Stimulated activated CD4-positive, alpha-beta T cell treated with anti-CD3 and anti-CD28 coated beads, Interleukin-4, amount 100 ng/mL, for 24 hours (primary cell): ENCODE measurements around the gene CDX1.
"Not testable (repeated sequence)": the region's sequence is repeated elsewhere in the genome, so short reads cannot be mapped to it uniquely, and the experiment has no call there.

ENCODE experiments used
- DNase-seq: peaks from one replicate; pipeline ENCODE4 v3.0.0-alpha.2; 2020

Gene CDX1

DNA sequence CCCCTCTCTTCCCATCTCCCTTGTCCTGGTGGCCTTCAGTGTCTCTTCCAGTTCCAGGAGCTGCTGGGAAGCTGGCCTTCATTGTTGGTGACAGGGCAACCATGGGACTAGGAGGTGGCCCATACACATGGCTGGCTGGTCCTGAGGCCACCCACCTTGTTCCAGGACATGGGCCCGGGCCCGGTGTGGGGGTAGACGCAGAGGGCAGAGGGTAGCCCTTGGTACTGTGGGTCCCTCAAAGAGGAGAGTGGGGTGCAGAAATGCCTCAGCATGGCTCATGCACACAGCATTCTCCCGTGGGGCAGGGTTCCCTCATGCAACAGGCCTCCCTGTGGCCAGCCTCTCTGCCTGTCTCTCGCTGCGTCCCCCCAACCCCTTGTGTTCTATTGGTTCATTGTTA is 44.1 kb downstream of the CDX1 start:
- DNase-seq = no peak

DNA sequence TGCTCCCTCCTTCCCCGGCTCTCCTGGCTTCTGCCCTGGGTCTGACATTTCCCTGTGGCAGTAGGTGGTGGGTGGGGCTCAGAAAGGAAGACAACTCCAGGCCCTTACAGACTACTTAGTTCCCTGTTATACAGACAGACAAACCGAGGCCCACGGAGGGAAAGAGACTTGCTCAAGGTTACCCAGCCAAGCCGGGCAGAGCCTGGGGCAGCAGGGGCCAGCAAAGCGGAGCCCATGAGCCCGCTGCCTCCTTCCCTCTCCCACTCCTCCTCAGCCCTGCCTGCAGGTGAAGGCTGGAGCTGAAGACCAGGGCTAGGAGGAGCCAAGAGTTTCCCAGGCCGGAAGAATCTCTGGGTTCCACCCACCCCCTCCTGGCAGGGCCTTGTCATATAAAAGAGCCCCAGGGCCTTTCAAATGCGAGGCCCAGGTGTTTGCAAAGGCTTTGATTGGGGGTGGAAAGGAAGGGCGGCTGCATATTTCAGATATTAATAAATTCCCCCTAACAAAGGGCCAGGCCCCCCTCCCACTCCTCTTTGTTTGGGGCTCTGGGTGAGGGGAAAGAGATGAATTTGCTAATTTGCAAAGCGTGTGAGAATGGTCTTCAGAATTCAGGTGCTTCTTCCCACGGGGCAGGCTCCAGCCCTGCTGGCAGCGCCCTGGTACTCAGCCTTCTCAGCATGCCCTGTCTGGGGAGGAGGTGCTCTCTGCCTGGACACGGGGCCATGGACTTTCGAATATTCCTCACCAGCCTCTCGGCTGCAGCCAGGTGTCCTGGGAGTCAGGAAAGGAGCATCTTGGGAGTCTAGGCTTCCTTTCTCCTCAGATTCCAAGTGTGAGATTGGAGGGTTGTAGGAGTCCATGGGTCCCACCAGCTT is 44.8 kb downstream of the CDX1 start:
- no peak for DNase-seq

DNA sequence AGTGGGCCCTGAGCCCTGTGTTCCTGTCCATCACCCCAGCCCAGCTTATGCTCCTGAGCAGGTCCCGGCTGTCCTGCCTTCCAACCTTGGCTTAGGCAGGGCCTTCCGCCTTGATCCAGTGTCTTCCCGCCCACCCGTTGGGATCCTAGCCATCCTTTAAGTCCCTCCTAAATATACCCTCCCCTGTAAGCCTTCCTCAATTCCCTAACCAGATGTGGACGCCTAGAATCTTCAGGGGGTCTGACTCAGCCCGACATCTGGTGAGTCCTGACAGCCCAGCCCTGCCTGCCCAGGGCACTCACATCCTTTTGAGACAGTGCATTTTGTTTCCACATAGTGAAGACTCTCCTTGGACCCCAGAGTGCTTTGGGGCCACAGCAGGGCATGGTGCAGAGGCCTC is 47.0 kb downstream of the CDX1 start:
- DNase-seq = no peak

DNA sequence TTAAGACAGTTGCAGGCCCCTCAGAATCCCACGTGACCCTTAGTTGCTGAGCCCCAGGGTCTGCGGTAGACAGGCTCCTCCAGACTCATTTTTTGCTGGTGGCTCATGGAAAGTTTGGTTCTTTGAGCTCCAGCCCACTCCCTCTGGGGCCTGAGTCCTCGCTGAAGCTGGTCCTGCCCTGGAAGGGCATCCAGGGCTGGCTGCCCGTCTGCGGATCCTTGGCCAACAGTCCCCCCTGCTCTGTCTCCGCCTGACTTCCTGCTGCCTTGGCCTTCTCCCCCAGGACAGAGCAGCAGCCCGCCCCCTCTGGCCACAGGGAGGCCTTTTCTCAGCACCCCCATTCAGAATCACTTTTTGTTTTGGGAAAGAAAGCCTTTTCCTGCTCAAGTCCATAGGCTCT is 47.7 kb downstream of the CDX1 start:
- no peak for DNase-seq

DNA sequence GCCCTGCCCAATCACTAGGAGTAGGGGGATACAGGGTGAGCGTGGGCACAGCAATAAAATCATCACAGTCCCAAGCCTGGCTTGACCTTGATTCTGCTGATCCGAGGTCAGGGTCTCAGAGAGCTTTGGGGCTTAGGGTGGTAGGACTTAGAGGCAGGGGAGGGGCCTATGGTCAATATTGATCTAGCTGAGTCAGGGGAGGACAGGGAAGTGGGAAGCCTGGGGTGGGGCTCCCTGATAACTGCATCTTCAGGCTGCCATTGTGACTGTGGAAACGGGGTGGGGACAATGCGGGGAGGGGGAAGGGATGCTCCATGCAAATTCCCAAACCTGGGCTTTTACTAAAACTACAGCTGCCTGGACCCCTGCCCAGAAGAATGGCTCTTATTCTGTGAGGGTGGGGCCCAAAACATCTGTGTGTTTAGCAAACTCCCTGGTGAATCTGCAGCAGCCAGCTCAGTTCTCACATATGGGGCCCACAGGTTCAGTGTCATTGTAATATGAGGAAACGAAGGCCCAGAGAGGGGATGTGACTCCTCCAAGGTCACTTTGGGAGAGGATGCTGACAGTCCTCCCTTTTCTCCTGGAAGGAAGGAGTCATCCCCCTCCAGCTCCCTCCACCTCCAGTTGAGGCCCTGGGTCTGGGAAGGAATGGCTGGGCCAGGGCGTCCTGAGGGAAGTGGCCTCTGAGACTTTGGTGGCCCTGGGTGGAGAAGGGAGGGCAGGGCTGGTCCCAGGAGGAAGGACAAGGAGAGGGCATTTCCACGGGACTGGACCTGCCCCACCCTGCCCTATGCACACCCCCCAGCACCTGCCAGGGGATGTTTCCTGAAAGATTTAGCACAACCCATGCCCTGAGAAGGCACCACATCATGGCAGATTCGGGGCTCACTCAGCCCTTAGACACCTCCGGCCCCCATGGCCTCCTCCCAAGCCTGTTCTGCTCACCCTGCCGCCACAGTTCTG is 49.7 kb downstream of the CDX1 start:
- no peak for DNase-seq

DNA sequence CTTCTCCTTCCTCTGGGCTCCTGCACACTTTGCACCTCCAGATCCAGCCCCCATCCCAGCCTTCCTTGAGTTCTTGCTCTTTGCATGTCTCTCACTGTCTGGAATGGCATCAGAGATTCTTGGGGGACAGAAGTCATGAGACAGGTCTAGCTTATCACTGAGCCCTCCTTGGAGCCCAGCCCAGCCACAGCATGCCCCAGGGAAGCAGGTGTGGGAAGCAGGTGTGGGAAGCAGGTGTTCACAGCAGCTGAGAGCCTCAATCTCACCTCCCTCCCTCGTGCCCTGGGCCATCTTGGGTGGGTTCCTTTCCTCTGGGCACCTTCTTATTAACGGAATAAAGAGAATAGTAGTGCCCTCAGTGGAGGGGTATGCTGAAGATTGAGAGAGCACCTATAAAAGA is 50.5 kb downstream of the CDX1 start:
- DNase-seq = no peak

DNA sequence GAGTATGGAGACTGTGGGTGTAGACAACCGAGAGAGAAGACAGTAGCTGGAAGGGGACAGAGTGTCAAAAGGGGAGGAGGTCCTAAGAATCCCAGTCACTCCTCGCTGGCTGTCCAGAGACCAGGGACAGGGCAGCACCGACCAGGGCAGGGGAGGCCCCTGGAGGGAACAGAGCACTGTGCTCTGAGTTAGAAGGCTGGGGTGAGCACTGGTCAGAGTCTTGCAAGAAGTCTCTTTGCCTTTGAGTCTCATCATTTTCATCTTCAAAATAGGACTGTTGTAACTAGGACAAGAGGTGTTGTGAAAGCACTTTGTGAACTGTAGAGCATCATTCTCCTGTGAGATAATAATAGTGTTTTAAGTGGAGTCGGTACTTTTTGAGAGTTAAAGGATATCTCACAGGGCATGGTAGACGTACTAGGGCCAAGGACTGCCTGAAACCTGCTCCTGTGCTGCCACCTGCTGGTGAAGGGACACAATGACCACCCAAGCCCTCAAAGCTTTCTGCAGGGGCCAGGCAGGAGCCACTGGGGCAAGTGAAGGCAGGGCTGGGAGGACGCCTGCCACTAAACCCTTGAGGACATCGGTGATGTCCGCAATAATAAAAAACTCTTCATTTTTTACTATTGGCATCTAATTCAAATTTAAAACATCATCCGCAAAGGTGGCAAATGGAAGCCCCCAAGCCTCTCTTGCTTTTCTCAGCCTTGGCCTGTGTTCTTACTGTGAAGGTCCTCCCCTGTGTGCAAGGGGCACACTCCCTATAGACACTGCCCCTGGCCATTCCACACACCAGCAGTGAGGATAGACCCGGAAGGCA is 51.5 kb downstream of the CDX1 start:
- peak; percentile 83 for DNase-seq

DNA sequence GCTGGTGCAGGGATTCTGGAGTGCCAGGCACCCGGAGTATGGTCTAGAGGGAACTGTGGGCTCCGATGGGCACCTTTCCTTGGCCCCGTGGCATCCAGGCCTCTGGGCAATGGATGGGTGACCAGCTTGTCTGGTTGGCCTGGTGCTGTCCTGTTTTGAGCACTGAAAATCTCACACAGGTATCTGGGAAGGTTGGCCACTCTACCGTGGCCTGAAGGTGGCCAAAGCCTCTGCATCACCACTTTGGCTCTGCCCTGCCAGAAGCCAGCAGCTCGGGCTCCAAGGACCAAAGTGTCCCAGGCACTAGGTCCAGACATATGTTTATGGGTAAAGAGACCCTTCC is 52.1 kb downstream of the CDX1 start:
- DNase-seq = no peak

DNA sequence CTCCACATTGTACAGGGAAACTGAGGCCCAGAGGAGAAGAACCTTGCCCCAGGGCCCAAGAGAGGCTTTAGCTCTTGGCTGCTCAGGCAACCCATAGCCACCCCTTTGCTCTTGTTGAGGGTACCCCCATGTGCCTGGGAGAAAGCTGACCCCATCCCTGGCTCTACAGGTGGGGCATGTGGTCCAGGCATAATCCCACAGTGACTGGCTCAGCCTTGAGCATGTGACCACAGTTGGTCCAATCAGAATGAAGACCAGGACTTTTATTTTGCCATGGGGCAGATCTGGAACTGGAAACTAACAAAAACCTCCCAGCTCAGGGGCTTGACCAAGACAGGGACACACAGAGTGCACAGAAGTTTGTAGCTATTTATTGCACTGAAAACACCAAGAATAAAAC is 52.6 kb downstream of the CDX1 start:
- no peak for DNase-seq

DNA sequence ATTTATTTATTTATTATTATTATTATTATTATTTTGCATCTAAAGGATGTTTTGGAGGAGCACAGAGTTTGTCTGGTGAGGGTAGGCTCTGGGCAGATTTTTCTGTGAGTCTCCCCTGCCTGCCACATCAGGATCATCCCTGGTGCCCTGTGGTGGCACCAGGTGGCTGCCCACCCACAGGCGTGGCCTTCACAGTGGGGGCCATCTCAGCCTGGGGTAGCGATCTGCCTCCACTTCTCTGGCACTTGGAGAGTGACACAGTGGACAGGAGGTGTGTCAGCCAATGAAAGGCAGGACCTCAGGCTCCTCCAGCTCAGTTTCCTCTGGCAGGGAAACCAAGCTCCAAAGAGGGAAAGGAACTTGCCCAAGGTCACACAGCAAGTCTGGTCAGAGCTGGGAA is 53.3 kb downstream of the CDX1 start:
- DNase-seq = no peak

DNA sequence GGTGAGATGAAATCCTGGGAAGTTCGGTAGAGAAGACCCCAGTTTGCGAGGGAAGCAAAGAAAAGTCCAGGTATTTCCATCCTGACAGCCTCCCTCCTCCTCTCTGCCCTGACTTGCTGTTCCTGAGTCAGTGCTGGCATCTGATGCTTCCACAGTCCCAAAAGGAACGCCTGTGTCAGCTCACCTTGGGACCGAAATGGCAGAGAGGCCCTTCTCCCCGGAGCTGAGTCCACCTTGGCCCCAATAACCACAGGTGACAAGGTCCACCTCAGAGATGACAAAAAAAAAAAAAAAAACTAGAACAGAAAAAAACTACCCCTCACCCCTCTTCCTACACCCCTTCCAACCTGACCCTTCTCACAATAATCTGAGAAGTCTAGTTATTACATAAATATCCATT is 54.9 kb downstream of the CDX1 start:
- DNase-seq = no peak

DNA sequence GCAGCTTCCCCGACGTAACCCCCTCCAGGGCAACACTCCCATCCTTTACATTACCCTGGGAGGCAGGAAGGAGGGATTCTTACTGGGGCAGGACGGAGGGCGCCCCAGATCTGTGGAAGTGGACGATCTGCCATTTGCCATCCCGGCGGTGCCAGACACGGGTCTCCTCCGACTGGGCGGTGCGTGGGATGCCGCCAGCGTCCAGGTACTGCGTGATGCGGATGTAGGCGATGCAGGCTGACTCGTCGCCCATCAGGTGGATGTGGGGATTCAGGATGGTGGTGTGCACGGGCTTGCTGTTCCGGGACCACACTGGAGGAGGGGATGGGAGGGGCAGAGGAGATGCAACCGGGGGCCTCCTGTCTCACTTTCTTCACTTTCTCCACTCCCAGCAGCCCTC is 56.3 kb downstream of the CDX1 start:
- DNase-seq = no peak

DNA sequence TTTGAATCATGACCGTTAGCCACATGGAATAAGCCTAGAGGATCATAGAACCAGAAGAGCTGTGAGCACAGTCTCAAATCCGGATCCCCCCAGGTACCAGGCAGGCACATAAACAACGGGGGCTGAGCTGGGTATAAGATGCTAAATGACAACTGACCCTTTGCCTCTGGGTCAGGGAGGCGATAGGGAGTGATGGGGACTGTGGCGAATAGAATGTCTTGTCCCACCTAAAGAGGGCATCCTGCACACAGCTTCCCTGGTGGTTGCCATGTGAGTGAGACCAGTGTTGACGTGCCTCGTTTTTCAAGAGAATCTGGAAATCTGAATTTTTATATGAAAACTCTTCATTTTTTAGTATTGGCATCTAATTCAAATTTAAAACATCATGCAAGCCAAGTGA is 56.9 kb downstream of the CDX1 start:
- DNase-seq = no peak

DNA sequence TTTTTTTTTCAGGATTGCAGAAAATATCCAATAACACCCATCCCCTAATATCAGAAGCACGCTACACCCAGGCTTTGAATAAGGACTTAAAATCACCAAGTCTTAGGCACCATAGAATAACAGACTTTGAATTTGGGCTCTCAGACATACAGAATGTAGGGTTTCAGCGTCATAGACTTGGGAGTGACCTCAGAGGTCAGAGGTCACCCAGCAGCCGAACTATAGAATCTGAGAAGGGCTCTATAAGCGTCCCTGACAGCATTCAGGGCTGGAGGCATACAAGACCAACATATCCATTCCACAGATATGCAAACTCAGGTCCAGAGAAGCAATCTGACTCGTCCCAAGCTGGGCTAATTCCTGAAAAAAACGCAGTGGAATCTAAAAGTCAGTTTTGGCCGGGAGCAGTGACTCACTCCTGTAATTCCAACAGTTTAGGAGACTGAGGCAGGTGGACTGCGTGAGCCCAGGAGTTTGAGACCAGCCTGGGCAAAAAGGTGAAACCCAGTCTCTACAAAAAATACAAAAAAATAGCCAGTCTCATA is 58.0 kb downstream of the CDX1 start:
- no peak for DNase-seq

DNA sequence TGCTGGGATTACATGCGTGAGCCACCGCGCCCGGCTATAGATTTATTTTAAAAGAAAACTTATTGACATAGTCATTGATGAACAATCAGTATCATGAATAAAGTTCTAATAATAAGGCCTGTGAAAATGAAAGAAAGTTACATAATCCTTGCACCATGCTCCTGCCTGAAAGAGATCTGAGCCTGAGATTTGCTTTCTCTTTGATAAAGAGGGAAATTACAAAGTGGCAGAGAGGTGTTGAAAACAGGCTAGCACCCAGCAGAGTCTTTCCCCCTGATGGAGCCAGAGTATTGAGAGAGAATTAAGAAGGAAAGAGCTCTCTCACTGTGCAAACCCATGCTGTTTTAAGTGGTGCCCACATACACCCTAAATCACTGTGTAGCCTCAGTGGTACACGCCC is 60.5 kb downstream of the CDX1 start:
- DNase-seq = no peak

DNA sequence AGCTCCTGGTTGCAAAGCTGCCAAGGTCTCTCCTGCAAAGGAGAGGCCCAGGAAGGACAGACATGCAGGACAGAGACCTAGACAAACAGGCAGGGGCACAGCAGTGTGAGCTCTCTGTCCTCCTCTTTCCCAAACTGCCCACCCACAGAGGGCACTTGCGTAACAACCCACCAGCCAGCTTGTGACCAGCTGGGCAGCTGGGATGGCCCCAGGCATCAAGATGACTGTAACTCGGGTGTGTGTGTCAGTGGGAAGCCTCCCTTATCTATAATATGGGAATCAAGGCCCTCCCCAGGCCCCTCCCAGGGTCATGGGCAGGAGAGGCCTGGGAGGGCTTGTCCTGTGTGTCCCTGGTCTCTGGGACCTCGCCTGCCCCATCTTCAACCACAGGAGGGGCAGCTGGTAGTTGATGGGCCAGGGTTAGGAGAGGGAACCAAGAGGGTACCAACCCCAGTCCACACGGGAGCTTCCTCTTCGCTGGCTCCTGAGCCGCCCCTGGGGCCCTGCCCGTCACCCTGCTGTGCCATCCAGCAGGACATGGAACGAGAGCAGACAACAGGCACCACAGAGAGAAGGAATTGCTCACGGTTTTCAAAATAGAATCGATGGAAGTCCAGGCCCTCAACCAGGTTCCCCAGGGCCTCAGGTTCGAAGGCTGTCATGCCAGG is 61.2 kb downstream of the CDX1 start:
- DNase-seq = no peak

DNA sequence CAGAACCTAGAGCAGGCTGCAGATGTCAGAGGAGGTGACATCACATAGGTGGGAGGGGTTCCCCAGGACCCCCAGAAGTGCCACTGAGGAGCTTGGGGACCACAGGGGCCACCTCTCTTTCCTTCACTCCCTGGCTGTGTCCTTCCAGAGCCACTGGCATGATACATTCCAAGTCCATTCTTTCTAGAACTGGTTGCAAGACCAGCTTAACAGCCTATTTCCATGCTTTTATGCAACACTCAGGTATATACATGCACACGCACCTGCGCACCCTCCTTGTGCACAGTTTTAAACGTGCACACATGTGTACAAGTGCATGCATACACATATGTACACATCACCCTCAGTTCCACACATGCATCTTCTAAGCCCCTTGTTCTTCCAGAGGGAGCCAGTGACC is 63.0 kb downstream of the CDX1 start:
- DNase-seq = no peak

DNA sequence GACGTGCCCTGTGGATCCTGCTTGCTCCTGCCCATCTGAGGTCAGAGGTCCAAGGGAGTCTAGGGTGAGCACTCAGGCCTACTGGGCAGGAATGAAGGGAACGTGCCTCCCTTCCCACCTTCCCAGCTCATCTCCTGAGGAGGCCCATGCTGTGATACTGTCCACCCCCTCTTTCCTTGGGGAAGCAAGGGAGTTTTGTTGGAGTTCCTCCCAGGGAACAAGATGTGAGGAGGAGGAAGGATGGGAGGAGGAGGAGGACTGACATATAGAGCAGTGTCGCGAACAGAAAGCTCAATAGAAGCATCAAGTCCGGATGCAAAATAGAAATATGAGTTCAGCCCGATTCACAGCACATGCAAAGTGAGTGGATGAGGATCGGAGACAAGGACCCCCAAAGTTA is 64.3 kb downstream of the CDX1 start:
- no peak for DNase-seq

DNA sequence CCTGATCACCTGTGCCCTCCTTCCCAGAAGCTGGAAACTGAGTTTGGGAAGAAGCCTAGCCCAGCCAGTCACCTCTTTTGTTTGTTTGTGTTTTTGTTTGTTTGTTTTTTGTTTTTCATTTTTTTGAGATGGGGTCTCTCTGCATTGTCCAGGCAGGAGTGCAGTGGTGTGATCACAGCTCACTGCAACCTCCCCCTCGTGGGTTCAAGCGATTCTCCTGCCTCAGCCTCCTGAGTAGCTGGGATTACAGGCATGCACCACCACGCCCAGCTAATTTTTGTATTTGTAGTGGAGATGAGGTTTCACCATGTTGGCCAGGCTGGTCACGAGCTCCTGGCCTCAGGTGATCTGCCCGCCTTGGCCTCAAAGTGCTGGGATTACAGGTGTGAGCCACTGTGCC is 67.1 kb downstream of the CDX1 start:
- DNase-seq = not testable (repeated sequence)
